Cardiac muscle cell (in vitro differentiated cells and primary cell): Measurements from ENCODE around the gene PTPRK. TPM values are rescaled to one million over a fixed set of nuclear protein-coding genes. Genes with fewer than 3 reads are reported as not detected.

ENCODE experiments used
- DNase-seq, 2 donors: peaks; one replicate each; pipeline versions ENCODE4 v3.0.0 to v3.0.0-alpha.2; 2010 to 2017; ENCODE audit warnings: low read depth in 1 of 2, low spot score in 1 of 2
- H3K27ac ChIP-seq: fragments of 200-600 bp; sonication (generic); 2 replicates; pipeline ENCODE4 v1.5.1; 2016
- H3K27me3 ChIP-seq: fragments of 200-600 bp; sonication (generic); 2 replicates; pipeline ENCODE4 v1.6.0; 2016; ENCODE audit warnings: control low read depth
- H3K36me3 ChIP-seq: fragments of 200-600 bp; sonication (generic); 2 replicates; pipeline ENCODE4 v1.5.1; 2016; ENCODE audit warnings: control low read depth
- H3K4me1 ChIP-seq: fragments of 200-600 bp; sonication (generic); 2 replicates; pipeline ENCODE4 v1.8.1; 2017; ENCODE audit warnings: low read depth, mild to moderate bottlenecking, mixed run types
- H3K4me3 ChIP-seq: fragments of 200-600 bp; sonication (generic); 2 replicates; pipeline ENCODE4 v1.5.1; 2016; ENCODE audit warnings: mild to moderate bottlenecking
- H3K9me3 ChIP-seq: fragments of 200-600 bp; sonication (generic); 2 replicates; pipeline ENCODE4 v1.5.1; 2017; ENCODE audit warnings: low read depth, mild to moderate bottlenecking, control low read depth
- polyA plus RNA-seq: library from polyadenylated mRNA; unstranded; fragments of >200 nt; fragmentation: Nextera tagmentation; extraction: Ambion mirVana; gene quantifications from 2 replicates; pipeline ENCODE4 v1.2.1, GENCODE V29; 2016
- total RNA-seq: library from RNA; depleted of rRNA; stranded (reverse); fragments of >200 nt; gene quantifications from 2 replicates; pipeline ENCODE4 v1.2.3, GENCODE V29; 2016
- TF ChIP-seq, protein P1 (sequence below): IDR thresholded peaks from 2 replicates; pipeline ENCODE4 v1.5.1; 2012; ENCODE audit warnings: low read depth, mild to moderate bottlenecking, low read length

PTPRK gene
- total and polyA plus RNA-seq, 2 experiments from 2014 or later: 48.3 to 73.1 TPM

DNA sequence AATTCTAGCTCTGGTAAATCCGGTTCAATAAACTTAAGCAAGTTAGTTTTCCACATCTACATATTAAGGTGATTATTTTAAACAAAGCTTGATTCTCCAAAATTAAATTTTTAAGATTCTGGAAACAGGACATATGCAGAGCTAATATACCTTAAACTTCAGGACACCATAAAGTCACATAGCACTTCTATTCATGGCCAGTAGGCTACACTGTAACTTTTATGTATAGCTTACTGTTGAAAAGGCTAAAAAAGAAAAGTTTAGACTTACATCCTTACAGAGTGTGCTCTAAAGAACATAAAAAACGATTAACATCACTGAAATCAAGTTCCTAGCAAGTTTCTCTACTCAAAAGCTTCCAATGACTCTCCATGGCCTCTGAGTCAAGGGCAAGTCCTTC is 224.7 kb downstream of the PTPRK start:
- Histone ChIP-seq H3K4me3 (no peak overlapping the region), H3K27ac (no peak overlapping the region), H3K36me3 (no peaks in the 10 kb centered on the region), H3K4me1 (no peaks in the 10 kb centered on the region), H3K27me3 (no peaks in the 10 kb centered on the region), H3K9me3 (no peaks in the 10 kb centered on the region)
- no peak for DNase-seq
- TF ChIP-seq, protein P1, sequence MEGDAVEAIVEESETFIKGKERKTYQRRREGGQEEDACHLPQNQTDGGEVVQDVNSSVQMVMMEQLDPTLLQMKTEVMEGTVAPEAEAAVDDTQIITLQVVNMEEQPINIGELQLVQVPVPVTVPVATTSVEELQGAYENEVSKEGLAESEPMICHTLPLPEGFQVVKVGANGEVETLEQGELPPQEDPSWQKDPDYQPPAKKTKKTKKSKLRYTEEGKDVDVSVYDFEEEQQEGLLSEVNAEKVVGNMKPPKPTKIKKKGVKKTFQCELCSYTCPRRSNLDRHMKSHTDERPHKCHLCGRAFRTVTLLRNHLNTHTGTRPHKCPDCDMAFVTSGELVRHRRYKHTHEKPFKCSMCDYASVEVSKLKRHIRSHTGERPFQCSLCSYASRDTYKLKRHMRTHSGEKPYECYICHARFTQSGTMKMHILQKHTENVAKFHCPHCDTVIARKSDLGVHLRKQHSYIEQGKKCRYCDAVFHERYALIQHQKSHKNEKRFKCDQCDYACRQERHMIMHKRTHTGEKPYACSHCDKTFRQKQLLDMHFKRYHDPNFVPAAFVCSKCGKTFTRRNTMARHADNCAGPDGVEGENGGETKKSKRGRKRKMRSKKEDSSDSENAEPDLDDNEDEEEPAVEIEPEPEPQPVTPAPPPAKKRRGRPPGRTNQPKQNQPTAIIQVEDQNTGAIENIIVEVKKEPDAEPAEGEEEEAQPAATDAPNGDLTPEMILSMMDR: no peak

DNA sequence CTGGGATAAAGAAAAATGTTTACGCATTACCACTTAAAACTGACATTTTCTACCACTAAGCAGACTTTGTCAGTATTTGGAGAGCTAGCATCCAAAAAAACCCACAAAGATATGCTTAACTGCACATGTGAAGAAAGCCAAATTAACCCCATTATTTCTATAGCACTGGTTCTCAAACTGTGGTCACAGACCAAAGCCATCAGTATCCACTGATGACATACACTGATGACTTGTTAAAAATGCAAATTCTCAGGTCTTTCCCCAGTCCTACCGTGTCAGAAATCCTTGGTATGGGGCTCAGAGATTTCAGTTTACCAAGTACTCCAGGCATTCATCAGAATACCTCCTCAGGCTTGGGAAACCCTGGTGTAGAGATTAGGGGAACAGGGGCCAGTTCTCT is 230.2 kb downstream of the PTPRK start:
- Histone ChIP-seq H3K4me3 (no peak overlapping the region), H3K27me3 (no peaks in the 10 kb centered on the region), H3K4me1 (no peaks in the 10 kb centered on the region), H3K9me3 (no peaks in the 10 kb centered on the region), H3K36me3 (no peaks in the 10 kb centered on the region), H3K27ac (no peak overlapping the region)
- no peak for DNase-seq
- TF ChIP-seq, protein P1: no peak

DNA sequence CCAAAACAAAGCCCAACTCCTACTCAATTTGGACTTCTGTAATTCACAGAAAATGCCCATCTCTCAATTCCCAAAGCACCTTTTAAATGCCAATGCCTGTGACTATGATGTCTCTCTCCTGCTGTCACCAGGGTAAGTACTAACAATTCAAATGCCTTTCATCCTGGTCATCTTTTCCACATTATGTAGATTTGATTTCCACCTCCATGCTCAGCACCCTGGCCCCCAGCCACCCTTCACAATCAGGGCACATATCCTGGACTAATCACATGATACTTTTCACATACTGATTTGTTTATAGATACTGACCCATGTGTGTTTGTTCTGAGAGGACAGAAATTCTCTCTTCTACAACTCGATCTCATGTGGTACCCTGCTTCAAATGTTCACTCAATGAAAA is 236.3 kb downstream of the PTPRK start:
- Histone ChIP-seq H3K9me3 (no peaks in the 10 kb centered on the region), H3K27ac (peak overlapping the region; percentile 94), H3K36me3 (no peaks in the 10 kb centered on the region), H3K4me3 (no peak overlapping the region), H3K27me3 (no peaks in the 10 kb centered on the region), H3K4me1 (peaks cover 60% of the 10 kb centered on the region)
- TF ChIP-seq, protein P1: no peak
- no peak for DNase-seq

DNA sequence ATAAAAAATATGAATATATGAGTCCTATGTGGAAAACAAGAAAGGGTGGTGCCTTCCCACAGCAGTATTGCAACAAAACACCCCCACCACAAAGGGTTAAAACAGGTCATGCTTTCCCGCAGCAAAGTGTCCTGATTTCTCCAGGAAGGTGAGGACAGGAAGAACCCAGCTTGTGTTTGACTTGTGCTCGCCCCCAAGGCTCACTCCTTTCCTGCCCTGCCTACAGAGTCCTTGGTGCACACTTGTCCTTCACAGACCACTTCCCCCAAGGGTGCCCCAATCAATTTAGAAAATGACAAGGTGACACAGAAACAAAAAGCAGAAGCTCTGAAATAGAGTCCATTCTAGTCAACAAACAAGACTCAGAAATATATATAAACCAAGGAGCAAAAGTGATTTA is 237.4 kb downstream of the PTPRK start:
- no peaks in the 10 kb centered on the region for H3K9me3 ChIP-seq
- peak in 1 of 2 donors; percentile 83 for DNase-seq

DNA sequence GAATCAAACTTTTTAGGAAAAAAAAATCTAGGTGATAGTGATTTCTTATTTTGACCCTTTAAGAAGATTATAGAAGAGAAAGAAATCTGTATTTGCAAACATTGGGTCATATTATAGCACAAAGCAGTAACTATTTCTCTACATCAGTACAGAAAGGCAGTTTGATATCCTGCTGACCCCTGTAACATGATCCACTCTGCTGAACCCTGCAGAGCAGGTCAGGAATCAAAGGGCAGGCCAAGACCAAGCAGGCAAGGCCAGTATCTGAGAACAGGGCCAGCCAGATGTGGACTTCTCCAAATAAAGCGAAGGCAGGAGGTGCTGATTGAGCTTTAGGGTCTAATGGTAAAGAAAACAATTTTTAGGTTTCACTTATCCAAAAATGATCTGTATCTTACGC is 239.4 kb downstream of the PTPRK start:
- H3K9me3 ChIP-seq: no peaks in the 10 kb centered on the region
- H3K4me1 ChIP-seq: peaks cover 82% of the 10 kb centered on the region
- no peaks in the 10 kb centered on the region for H3K27me3 ChIP-seq
- TF ChIP-seq, protein P1: no peak
- peak in 1 of 2 donors; percentile 34 for DNase-seq
- H3K36me3 ChIP-seq: no peaks in the 10 kb centered on the region
- H3K4me3 ChIP-seq: no peak overlapping the region
- H3K27ac ChIP-seq: peak overlapping the region; percentile 94

More for the DNA sequence above, 237.4 kb downstream of the PTPRK start:
- Histone ChIP-seq H3K27me3 (no peaks in the 10 kb centered on the region), H3K4me1 (peaks cover 69% of the 10 kb centered on the region), H3K27ac (peak overlapping the region; percentile 94), H3K4me3 (no peak overlapping the region), H3K36me3 (no peaks in the 10 kb centered on the region)
- TF ChIP-seq, protein P1: no peak

DNA sequence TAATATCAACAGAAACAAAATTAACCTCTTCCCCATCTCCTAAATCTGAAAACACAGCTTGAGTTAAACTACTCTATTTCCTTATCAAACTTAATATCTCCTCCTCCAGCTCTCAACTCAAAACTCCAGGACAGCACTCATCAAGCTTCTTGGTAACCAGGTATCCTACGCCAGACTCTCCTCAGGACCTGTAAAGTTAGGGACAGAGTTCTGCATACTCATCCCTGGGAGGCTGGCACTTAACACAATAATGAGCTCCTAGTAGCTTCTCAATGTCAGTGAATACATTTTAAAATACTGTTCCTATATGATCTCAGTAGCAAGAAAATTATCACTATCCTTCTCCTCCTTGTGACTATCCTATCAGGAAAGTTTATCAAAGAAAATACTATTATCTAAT is 240.3 kb downstream of the PTPRK start:
- no peaks in the 10 kb centered on the region for H3K27me3 ChIP-seq
- peaks cover 82% of the 10 kb centered on the region for H3K4me1 ChIP-seq
- TF ChIP-seq, protein P1: no peak
- no peak overlapping the region for H3K4me3 ChIP-seq
- no peaks in the 10 kb centered on the region for H3K9me3 ChIP-seq
- DNase-seq: no peak
- H3K27ac ChIP-seq: peak overlapping the region; percentile 94
- no peaks in the 10 kb centered on the region for H3K36me3 ChIP-seq
